Endothelial cell of umbilical vein (primary cell): ENCODE measurements around the gene SLC25A18. TPM values are rescaled to one million over a fixed set of nuclear protein-coding genes. Genes with fewer than 3 reads are reported as not detected.

Experiments
- BruUV-seq: library from RNA; stranded (reverse); fragments of 400-500 nt; replicated peaks from 2 replicates; lab custom pipeline; 2021; lab: Mats Ljungman, UMichigan
- CTCF ChIA-PET: fragments of 300-600, 350-600 bp; sonication (Branson Sonifier 250); formaldehyde crosslinking; loops from one replicate; lab custom pipeline; 2021; ENCODE audit warnings: antibody characterized with exemption, inconsistent platforms; lab: Charles Lee
- POLR2A ChIA-PET: fragments of 300-600, 350-600 bp; sonication (Branson Sonifier 250); formaldehyde crosslinking; loops from one replicate; lab custom pipeline; 2021; ENCODE audit warnings: antibody characterized with exemption, inconsistent platforms; lab: Charles Lee
- DNase-seq: peaks from one replicate; pipeline ENCODE4 v3.0.0-alpha.2; 2011; ENCODE audit warnings: low read depth, low spot score
- FAIRE-seq: peaks from 2 replicates; lab custom pipeline; 2011; peaks lifted over from hg19 to GRCh38; lab: Jason Lieb, UNC
- H2AFZ ChIP-seq: 2 replicates; pipeline ENCODE4 v1.6.0; 2012; ENCODE audit warnings: low read depth, low read length, control low read depth, inconsistent platforms
- H3K27ac ChIP-seq: 2 replicates; pipeline ENCODE4 v1.5.1; 2011; ENCODE audit warnings: low read depth, mild to moderate bottlenecking, control low read depth, low read length, moderate library complexity; ENCODE audit not compliant: insufficient read depth
- H3K27me3 ChIP-seq, 2 experiments: 2 replicates each; pipeline versions ENCODE4 v1.6.0 to v1.6.1; 2011; ENCODE audit warnings: low read length in 2 of 2, mixed read lengths in 1 of 2; ENCODE audit not compliant: control insufficient read depth in 2 of 2, insufficient read depth in 2 of 2
- H3K36me3 ChIP-seq, 2 experiments: 2 replicates in 1 of 2; 3 replicates in 1 of 2; pipeline ENCODE4 v1.5.1; 2011; ENCODE audit warnings: low read length in 2 of 2, mild to moderate bottlenecking in 1 of 2, moderate library complexity in 1 of 2; ENCODE audit not compliant: control insufficient read depth in 2 of 2, insufficient read depth in 2 of 2; ENCODE audit errors: extremely low read depth in 1 of 2
- H3K4me1 ChIP-seq: 3 replicates; pipeline ENCODE4 v1.5.1; 2011; ENCODE audit warnings: mild to moderate bottlenecking, low read length; ENCODE audit not compliant: control insufficient read depth, insufficient read depth; ENCODE audit errors: extremely low read depth
- H3K4me2 ChIP-seq: 2 replicates; pipeline ENCODE4 v1.6.1; 2011; ENCODE audit warnings: low read length, control low read depth, mixed read lengths; ENCODE audit not compliant: insufficient read depth
- H3K4me3 ChIP-seq, 3 experiments: fragments of 200-600 bp in 1 of 3; sonication (generic), shearing (Covaris generic) in 1 of 3; replicated peaks in 1 of 3; 2 replicates each; pipeline ENCODE4 v1.5.1; 2011 to 2016; ENCODE audit warnings: control low read depth in 3 of 3, low read length in 3 of 3, mild to moderate bottlenecking in 2 of 3, inconsistent platforms in 1 of 3, low read depth in 1 of 3, moderate library complexity in 1 of 3; ENCODE audit not compliant: insufficient read depth in 1 of 3
- H3K79me2 ChIP-seq: 2 replicates; pipeline ENCODE4 v1.6.0; 2012; ENCODE audit warnings: low read length, inconsistent platforms; ENCODE audit not compliant: control insufficient read depth, insufficient read depth
- H3K9ac ChIP-seq: replicated peaks from 2 replicates; pipeline ENCODE3; 2011; ENCODE audit warnings: low read length, control low read depth; ENCODE audit not compliant: insufficient read depth; ENCODE audit errors: extremely low read depth
- H3K9me1 ChIP-seq: replicated peaks from 3 replicates; pipeline ENCODE4 v1.6.0; 2011; ENCODE audit warnings: mild to moderate bottlenecking, low read length; ENCODE audit not compliant: control insufficient read depth, insufficient read depth; ENCODE audit errors: extremely low read depth
- H3K9me3 ChIP-seq: replicated peaks from 2 replicates; pipeline ENCODE4 v1.5.1; 2012; ENCODE audit warnings: low read length, inconsistent platforms; ENCODE audit not compliant: control insufficient read depth, insufficient read depth
- H4K20me1 ChIP-seq: replicated peaks from 2 replicates; pipeline ENCODE3; 2011; ENCODE audit warnings: mild to moderate bottlenecking, low read length; ENCODE audit not compliant: control insufficient read depth, insufficient read depth; ENCODE audit errors: extremely low read depth
- EZH2 ChIP-seq: IDR thresholded peaks from 2 replicates; pipeline ENCODE4 v1.6.1; 2012; ENCODE audit warnings: borderline replicate concordance, low read depth, mild to moderate bottlenecking, moderate library complexity, low read length, inconsistent platforms; ENCODE audit not compliant: severe bottlenecking
- FOS ChIP-seq: IDR thresholded peaks from 2 replicates; pipeline ENCODE4 v1.6.1; 2011; ENCODE audit warnings: mild to moderate bottlenecking, low read length, moderate library complexity, borderline replicate concordance; ENCODE audit not compliant: insufficient read depth
- GATA2 ChIP-seq: IDR thresholded peaks from 2 replicates; pipeline ENCODE4 v1.7.0; 2011; ENCODE audit warnings: low read depth, mild to moderate bottlenecking, moderate library complexity, mixed read lengths, low read length; ENCODE audit not compliant: insufficient read length, insufficient read depth
- JUN ChIP-seq: IDR thresholded peaks from 2 replicates; pipeline ENCODE4 v1.6.1; 2011; ENCODE audit warnings: borderline replicate concordance, low read depth; ENCODE audit not compliant: insufficient read length, insufficient read depth
- MYC ChIP-seq: IDR thresholded peaks from one replicate; pipeline ENCODE4 v1.6.1; 2011; ENCODE audit warnings: mild to moderate bottlenecking, low read depth, low read length
- POLR2A ChIP-seq: IDR thresholded peaks from 2 replicates; pipeline ENCODE4 v1.6.1; 2012; ENCODE audit warnings: low read depth, mild to moderate bottlenecking, control low read depth, low read length
- POLR2AphosphoS5 ChIP-seq: IDR thresholded peaks from 2 replicates; pipeline ENCODE4 v1.6.1; 2012; ENCODE audit warnings: low read depth, mild to moderate bottlenecking, control low read depth, low read length, moderate library complexity; ENCODE audit not compliant: insufficient read depth
- dilution Hi-C: fragments of 300-500 bp; cut with MboI; formaldehyde crosslinking; loops from one replicate; pipeline ENCODE4 v1.15.0; 2019; ENCODE audit warnings: low sequenced_read_pairs; ENCODE audit not compliant: extremely low pct_ligation_motif_present
- intact Hi-C: fragments of 100-400 bp; cut with micrococcal nuclease; formaldehyde crosslinking; loops from one replicate; pipeline ENCODE4 v1.10.0; 2022
- polyA plus RNA-seq, 4 experiments: library from polyadenylated mRNA; depleted of rRNA in 3 of 4; stranded (reverse) in 3 of 4; unstranded in 1 of 4; fragments of >200 nt; gene quantifications; 2 replicates each; pipeline versions ENCODE4 v1.2.1 to v1.2.3, GENCODE V29; 2011 to 2012; ENCODE audit warnings: missing spikeins in 1 of 4
- total RNA-seq: library from RNA; stranded (reverse); gene quantifications from 2 replicates; pipeline ENCODE4 v1.2.3, GENCODE V29; 2021
- TF ChIP-seq, protein P1 (sequence below): IDR thresholded peaks from 2 replicates; pipeline ENCODE4 v1.6.1; 2011; ENCODE audit not compliant: insufficient read depth, insufficient read length
- TF ChIP-seq, protein P2 (sequence below), 2 donors: IDR thresholded peaks; 1 replicate in 1 of 2; 2 replicates in 1 of 2; pipeline ENCODE4 v1.5.1; 2011; ENCODE audit warnings: low read length in 2 of 2, mild to moderate bottlenecking in 2 of 2, moderate library complexity in 2 of 2, control low read depth in 1 of 2, inconsistent platforms in 1 of 2, low read depth in 1 of 2; ENCODE audit not compliant: insufficient read depth in 1 of 2; ENCODE audit errors: extremely low read depth in 1 of 2

SLC25A18 gene
- total and polyA plus RNA-seq, 2 donors (not counting 3 experiments of a cell fraction or from before 2014, with no cell fraction given): not detected

GRCh38 chr22:17603668-17604067 is 40.4 kb downstream of the SLC25A18 start:
- FAIRE-seq (no peak), DNase-seq (no peak)
- dilution Hi-C loops: no loop called here
- POLR2A ChIA-PET: no interaction called here
- Histone ChIP-seq H3K9ac (no peak overlapping the region), H3K36me3 (peaks cover 6% of the 10 kb centered on the region in 2 experiments), H2AFZ (no peak overlapping the region), H3K79me2 (peaks cover 2% of the 10 kb centered on the region), H3K4me1 (no peaks in the 10 kb centered on the region), H3K9me1 (no peaks in the 10 kb centered on the region), H3K4me2 (no peak overlapping the region), H3K9me3 (no peaks in the 10 kb centered on the region), H3K4me3 (no peak overlapping the region), H3K27me3 (no peaks in the 10 kb centered on the region), H4K20me1 (no peaks in the 10 kb centered on the region), H3K27ac (no peak overlapping the region)
- CTCF ChIA-PET: interaction anchor here (0.6 to 1.0 kb wide), 2 partner anchors 45 to 396 kb away, joined by 3 read pairs; no protein-coding TSS in a partner anchor
- BruUV-seq: no TSS peak
- TF ChIP-seq JUN (no peak), GATA2 (no peak), MYC (no peak), EZH2 (no peak), FOS (no peak), POLR2AphosphoS5 (no peak), POLR2A (no peak)
- TF ChIP-seq, protein P1, sequence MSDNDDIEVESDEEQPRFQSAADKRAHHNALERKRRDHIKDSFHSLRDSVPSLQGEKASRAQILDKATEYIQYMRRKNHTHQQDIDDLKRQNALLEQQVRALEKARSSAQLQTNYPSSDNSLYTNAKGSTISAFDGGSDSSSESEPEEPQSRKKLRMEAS: no peak
- TF ChIP-seq, protein P2, sequence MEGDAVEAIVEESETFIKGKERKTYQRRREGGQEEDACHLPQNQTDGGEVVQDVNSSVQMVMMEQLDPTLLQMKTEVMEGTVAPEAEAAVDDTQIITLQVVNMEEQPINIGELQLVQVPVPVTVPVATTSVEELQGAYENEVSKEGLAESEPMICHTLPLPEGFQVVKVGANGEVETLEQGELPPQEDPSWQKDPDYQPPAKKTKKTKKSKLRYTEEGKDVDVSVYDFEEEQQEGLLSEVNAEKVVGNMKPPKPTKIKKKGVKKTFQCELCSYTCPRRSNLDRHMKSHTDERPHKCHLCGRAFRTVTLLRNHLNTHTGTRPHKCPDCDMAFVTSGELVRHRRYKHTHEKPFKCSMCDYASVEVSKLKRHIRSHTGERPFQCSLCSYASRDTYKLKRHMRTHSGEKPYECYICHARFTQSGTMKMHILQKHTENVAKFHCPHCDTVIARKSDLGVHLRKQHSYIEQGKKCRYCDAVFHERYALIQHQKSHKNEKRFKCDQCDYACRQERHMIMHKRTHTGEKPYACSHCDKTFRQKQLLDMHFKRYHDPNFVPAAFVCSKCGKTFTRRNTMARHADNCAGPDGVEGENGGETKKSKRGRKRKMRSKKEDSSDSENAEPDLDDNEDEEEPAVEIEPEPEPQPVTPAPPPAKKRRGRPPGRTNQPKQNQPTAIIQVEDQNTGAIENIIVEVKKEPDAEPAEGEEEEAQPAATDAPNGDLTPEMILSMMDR (IDR thresholded peaks at IDR 0.05; ENCODE audit: extremely low read depth in 1 of 2, insufficient read depth in 1 of 2, low read depth in 1 of 2, low read length in 2 of 2): no peak
- intact Hi-C loops: no loop called here
